HEK293 (cell line): Measurements from ENCODE around the gene LSMEM2.
A peak's percentile ranks its signal among the peaks of the same experiment; 100 is the strongest.

Experiments used
- EGR2 ChIP-seq: fragments of 450-650 bp; formaldehyde crosslinking; IDR thresholded peaks from 2 replicates; pipeline ENCODE4 v1.5.1; 2016; ENCODE audit warnings: low read depth, missing biosample characterization, missing genetic modification characterization
- HOXA7 ChIP-seq: sonication (generic); formaldehyde crosslinking; IDR thresholded peaks from 2 replicates; pipeline ENCODE4 v1.8.1; 2022; ENCODE audit warnings: missing genetic modification reagents, borderline replicate concordance
- KLF1 ChIP-seq: fragments of 450-650 bp; formaldehyde crosslinking; IDR thresholded peaks from 2 replicates; pipeline ENCODE4 v1.5.1; 2016; ENCODE audit warnings: missing biosample characterization, missing genetic modification characterization
- KLF16 ChIP-seq: fragments of 450-650 bp; formaldehyde crosslinking; IDR thresholded peaks from 2 replicates; pipeline ENCODE4 v1.5.1; 2017; ENCODE audit warnings: missing biosample characterization, missing genetic modification characterization
- KLF7 ChIP-seq: fragments of 450-650 bp; formaldehyde crosslinking; IDR thresholded peaks from 2 replicates; pipeline ENCODE4 v1.5.1; 2016; ENCODE audit warnings: missing biosample characterization, missing genetic modification characterization, borderline replicate concordance
- KLF9 ChIP-seq: fragments of 450-650 bp; formaldehyde crosslinking; IDR thresholded peaks from 2 replicates; pipeline ENCODE4 v1.5.1; 2016; ENCODE audit warnings: missing biosample characterization, missing genetic modification characterization, low read depth
- MYNN ChIP-seq: fragments of 450-650 bp; formaldehyde crosslinking; IDR thresholded peaks from 2 replicates; pipeline ENCODE4 v1.5.1; 2016; ENCODE audit warnings: missing biosample characterization, missing genetic modification characterization, borderline replicate concordance
- RBAK ChIP-seq: fragments of 450-650 bp; formaldehyde crosslinking; IDR thresholded peaks from 2 replicates; pipeline ENCODE4 v1.5.1; 2016; ENCODE audit warnings: missing biosample characterization, missing genetic modification characterization
- SP2 ChIP-seq: fragments of 450-650 bp; formaldehyde crosslinking; IDR thresholded peaks from 2 replicates; pipeline ENCODE4 v1.5.1; 2016; ENCODE audit warnings: missing biosample characterization, missing genetic modification characterization
- SP3 ChIP-seq: fragments of 450-650 bp; formaldehyde crosslinking; IDR thresholded peaks from 2 replicates; pipeline ENCODE4 v1.5.1; 2016; ENCODE audit warnings: missing biosample characterization, missing genetic modification characterization
- TRIM28 ChIP-seq: IDR thresholded peaks from 2 replicates; pipeline ENCODE4 v1.6.1; 2011; ENCODE audit warnings: low read length, control low read depth, borderline replicate concordance
- ZBTB7A ChIP-seq: fragments of 450-650 bp; formaldehyde crosslinking; IDR thresholded peaks from 2 replicates; pipeline ENCODE4 v1.5.1; 2016; ENCODE audit warnings: low read depth, missing biosample characterization, missing genetic modification characterization
- ZEB2 ChIP-seq: fragments of 450-650 bp; formaldehyde crosslinking; IDR thresholded peaks from 2 replicates; pipeline ENCODE4 v1.5.1; 2016; ENCODE audit warnings: missing biosample characterization, missing genetic modification characterization
- ZFP37 ChIP-seq: fragments of 450-650 bp; formaldehyde crosslinking; IDR thresholded peaks from 2 replicates; pipeline ENCODE4 v1.5.1; 2016; ENCODE audit warnings: missing biosample characterization, missing genetic modification characterization
- ZFP69B ChIP-seq: fragments of 450-650 bp; formaldehyde crosslinking; IDR thresholded peaks from 2 replicates; pipeline ENCODE4 v1.5.1; 2016; ENCODE audit warnings: missing biosample characterization, missing genetic modification characterization
- ZNF121 ChIP-seq: fragments of 450-650 bp; formaldehyde crosslinking; IDR thresholded peaks from 2 replicates; pipeline ENCODE4 v1.5.1; 2016; ENCODE audit warnings: missing biosample characterization, missing genetic modification characterization
- ZNF133 ChIP-seq: fragments of 450-650 bp; formaldehyde crosslinking; IDR thresholded peaks from 2 replicates; pipeline ENCODE4 v1.5.1; 2016; ENCODE audit warnings: missing biosample characterization, missing genetic modification characterization
- ZNF2 ChIP-seq: fragments of 450-650 bp; formaldehyde crosslinking; IDR thresholded peaks from 2 replicates; pipeline ENCODE4 v1.5.1; 2016; ENCODE audit warnings: missing biosample characterization, missing genetic modification characterization
- ZNF335 ChIP-seq: fragments of 450-650 bp; formaldehyde crosslinking; conservative IDR thresholded peaks from 2 replicates; pipeline ENCODE4 v1.5.1; 2016; ENCODE audit warnings: missing biosample characterization, missing genetic modification characterization
- ZNF394 ChIP-seq: fragments of 450-650 bp; formaldehyde crosslinking; IDR thresholded peaks from 2 replicates; pipeline ENCODE4 v1.5.1; 2016; ENCODE audit warnings: missing biosample characterization, missing genetic modification characterization, mild to moderate bottlenecking, moderate library complexity, borderline replicate concordance
- ZNF501 ChIP-seq: fragments of 450-650 bp; formaldehyde crosslinking; IDR thresholded peaks from 2 replicates; pipeline ENCODE4 v1.5.1; 2016; ENCODE audit warnings: missing biosample characterization, missing genetic modification characterization
- ZNF560 ChIP-seq: fragments of 450-650 bp; formaldehyde crosslinking; IDR thresholded peaks from 2 replicates; pipeline ENCODE4 v1.5.1; 2017; ENCODE audit warnings: missing biosample characterization, missing genetic modification characterization, borderline replicate concordance
- ZNF610 ChIP-seq: fragments of 450-650 bp; formaldehyde crosslinking; IDR thresholded peaks from 2 replicates; pipeline ENCODE4 v1.5.1; 2016; ENCODE audit warnings: missing biosample characterization, missing genetic modification characterization, borderline replicate concordance
- ZNF626 ChIP-seq: fragments of 450-650 bp; sonication (Bioruptor Pico); formaldehyde crosslinking; IDR thresholded peaks from 2 replicates; pipeline ENCODE4 v1.5.1; 2018; ENCODE audit warnings: missing biosample characterization, missing genetic modification characterization, inconsistent platforms
- ZNF76 ChIP-seq: fragments of 450-650 bp; formaldehyde crosslinking; IDR thresholded peaks from 2 replicates; pipeline ENCODE4; 2016; ENCODE audit warnings: low read depth, missing biosample characterization, missing genetic modification characterization, borderline replicate concordance
- ZNF768 ChIP-seq: fragments of 450-650 bp; formaldehyde crosslinking; IDR thresholded peaks from 2 replicates; pipeline ENCODE4 v1.5.1; 2018; ENCODE audit warnings: missing biosample characterization, mild to moderate bottlenecking, missing genetic modification characterization
- ZNF792 ChIP-seq: fragments of 450-650 bp; formaldehyde crosslinking; IDR thresholded peaks from 2 replicates; pipeline ENCODE4 v1.5.1; 2016; ENCODE audit warnings: missing biosample characterization, missing genetic modification characterization
- TF ChIP-seq, protein P1 (sequence below): fragments of 450-650 bp; IDR thresholded peaks from 2 replicates; pipeline ENCODE4 v1.5.1; 2018; ENCODE audit warnings: missing biosample characterization, missing genetic modification characterization
- TF ChIP-seq, protein P2 (sequence below): fragments of 450-650 bp; formaldehyde crosslinking; IDR thresholded peaks from 2 replicates; pipeline ENCODE4 v1.5.1; 2016; ENCODE audit warnings: missing biosample characterization, missing genetic modification characterization
- TF ChIP-seq, protein P3 (sequence below): fragments of 450-650 bp; formaldehyde crosslinking; conservative IDR thresholded peaks from 2 replicates; pipeline ENCODE4 v1.5.1; 2016; ENCODE audit warnings: low read depth, missing biosample characterization, missing genetic modification characterization
- TF ChIP-seq, protein P4 (sequence below): fragments of 450-650 bp; formaldehyde crosslinking; IDR thresholded peaks from 2 replicates; pipeline ENCODE4 v1.5.1; 2016; ENCODE audit warnings: missing biosample characterization, missing genetic modification characterization

Gene LSMEM2

DNA sequence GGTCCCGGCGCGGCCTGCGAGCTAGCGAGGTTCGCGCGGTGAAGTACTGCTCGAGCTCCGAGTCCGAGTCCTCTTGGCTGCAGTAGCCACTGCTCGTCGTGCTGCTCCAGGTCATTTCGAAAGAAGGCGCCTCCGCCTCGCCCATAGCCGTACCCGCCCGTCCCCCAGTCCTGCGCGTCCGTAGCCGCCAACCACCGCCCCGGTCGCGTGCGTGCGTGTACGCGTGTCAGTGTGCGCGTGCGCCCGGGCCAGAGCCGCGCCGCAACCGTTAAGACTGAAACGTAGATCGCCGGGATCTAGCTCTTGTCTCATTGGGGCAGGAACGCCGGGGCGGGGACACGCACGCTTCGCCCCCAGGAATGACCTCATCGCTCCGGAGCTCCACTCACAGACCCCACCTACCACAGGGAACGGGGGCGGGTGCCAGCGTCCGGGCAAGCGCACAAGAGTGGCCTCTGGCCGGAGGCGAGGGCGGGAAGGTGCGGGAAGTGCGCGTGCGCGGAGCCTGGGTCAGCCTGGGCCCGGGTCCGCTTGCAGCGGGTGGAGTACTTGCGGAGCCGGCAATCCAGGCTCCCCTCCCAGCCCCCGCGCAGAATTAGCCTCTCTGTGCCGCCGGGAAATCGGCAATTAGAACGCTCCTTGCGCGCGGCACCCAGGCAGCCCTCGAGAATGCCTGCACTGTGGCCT, 58.4 kb downstream of the LSMEM2 start (continued):
- TF ChIP-seq ZNF133 (tag by site-specific recombination) = peak; percentile 31; the same call in 1 of the 2 replicates
- no peak for TF ChIP-seq ZNF560
- TF ChIP-seq MYNN (tag by site-specific recombination) = no peak
- no peak for TF ChIP-seq HOXA7 (CRISPR knock-in tag)
- no peak for TF ChIP-seq ZNF792 (tag by site-specific recombination)
- TF ChIP-seq ZNF768 = no peak
- TF ChIP-seq KLF1 = peak; percentile 84
- peak; percentile 80 for TF ChIP-seq ZEB2 (tag by site-specific recombination)
- TF ChIP-seq TRIM28 = no peak
- no peak; the same call in 1 of the 2 replicates for TF ChIP-seq ZFP37 (tag by site-specific recombination)
- no peak for TF ChIP-seq RBAK (tag by site-specific recombination)
- TF ChIP-seq, protein P1, sequence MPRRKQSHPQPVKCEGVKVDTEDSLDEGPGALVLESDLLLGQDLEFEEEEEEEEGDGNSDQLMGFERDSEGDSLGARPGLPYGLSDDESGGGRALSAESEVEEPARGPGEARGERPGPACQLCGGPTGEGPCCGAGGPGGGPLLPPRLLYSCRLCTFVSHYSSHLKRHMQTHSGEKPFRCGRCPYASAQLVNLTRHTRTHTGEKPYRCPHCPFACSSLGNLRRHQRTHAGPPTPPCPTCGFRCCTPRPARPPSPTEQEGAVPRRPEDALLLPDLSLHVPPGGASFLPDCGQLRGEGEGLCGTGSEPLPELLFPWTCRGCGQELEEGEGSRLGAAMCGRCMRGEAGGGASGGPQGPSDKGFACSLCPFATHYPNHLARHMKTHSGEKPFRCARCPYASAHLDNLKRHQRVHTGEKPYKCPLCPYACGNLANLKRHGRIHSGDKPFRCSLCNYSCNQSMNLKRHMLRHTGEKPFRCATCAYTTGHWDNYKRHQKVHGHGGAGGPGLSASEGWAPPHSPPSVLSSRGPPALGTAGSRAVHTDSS = no peak
- TF ChIP-seq ZNF626 (tag by site-specific recombination) = no peak
- TF ChIP-seq SP2 (tag by site-specific recombination) = peak; percentile 92
- peak; percentile 78 for TF ChIP-seq SP3 (tag by site-specific recombination)
- no peak; the same call in 1 of the 2 replicates for TF ChIP-seq ZNF76 (tag by site-specific recombination)
- peak; percentile 83 for TF ChIP-seq EGR2 (tag by site-specific recombination)
- 0 out of 2 replicates have a peak, but pooled peaks have one; percentile 21 for TF ChIP-seq KLF7 (tag by site-specific recombination)
- peak; percentile 70; the same call in 1 of the 2 replicates for TF ChIP-seq ZNF2 (tag by site-specific recombination)
- TF ChIP-seq KLF16 (tag by site-specific recombination) = 0 out of 2 replicates have a peak, but pooled peaks have one; percentile 55
- TF ChIP-seq ZNF501 (tag by site-specific recombination) = peak; percentile 70
- TF ChIP-seq, protein P2, sequence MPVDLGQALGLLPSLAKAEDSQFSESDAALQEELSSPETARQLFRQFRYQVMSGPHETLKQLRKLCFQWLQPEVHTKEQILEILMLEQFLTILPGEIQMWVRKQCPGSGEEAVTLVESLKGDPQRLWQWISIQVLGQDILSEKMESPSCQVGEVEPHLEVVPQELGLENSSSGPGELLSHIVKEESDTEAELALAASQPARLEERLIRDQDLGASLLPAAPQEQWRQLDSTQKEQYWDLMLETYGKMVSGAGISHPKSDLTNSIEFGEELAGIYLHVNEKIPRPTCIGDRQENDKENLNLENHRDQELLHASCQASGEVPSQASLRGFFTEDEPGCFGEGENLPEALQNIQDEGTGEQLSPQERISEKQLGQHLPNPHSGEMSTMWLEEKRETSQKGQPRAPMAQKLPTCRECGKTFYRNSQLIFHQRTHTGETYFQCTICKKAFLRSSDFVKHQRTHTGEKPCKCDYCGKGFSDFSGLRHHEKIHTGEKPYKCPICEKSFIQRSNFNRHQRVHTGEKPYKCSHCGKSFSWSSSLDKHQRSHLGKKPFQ (tag by site-specific recombination) = peak; percentile 15; the same call in 1 of the 2 replicates
- TF ChIP-seq ZNF610 = no peak
- TF ChIP-seq, protein P3, sequence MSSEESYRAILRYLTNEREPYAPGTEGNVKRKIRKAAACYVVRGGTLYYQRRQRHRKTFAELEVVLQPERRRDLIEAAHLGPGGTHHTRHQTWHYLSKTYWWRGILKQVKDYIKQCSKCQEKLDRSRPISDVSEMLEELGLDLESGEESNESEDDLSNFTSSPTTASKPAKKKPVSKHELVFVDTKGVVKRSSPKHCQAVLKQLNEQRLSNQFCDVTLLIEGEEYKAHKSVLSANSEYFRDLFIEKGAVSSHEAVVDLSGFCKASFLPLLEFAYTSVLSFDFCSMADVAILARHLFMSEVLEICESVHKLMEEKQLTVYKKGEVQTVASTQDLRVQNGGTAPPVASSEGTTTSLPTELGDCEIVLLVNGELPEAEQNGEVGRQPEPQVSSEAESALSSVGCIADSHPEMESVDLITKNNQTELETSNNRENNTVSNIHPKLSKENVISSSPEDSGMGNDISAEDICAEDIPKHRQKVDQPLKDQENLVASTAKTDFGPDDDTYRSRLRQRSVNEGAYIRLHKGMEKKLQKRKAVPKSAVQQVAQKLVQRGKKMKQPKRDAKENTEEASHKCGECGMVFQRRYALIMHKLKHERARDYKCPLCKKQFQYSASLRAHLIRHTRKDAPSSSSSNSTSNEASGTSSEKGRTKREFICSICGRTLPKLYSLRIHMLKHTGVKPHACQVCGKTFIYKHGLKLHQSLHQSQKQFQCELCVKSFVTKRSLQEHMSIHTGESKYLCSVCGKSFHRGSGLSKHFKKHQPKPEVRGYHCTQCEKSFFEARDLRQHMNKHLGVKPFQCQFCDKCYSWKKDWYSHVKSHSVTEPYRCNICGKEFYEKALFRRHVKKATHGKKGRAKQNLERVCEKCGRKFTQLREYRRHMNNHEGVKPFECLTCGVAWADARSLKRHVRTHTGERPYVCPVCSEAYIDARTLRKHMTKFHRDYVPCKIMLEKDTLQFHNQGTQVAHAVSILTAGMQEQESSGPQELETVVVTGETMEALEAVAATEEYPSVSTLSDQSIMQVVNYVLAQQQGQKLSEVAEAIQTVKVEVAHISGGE (tag by site-specific recombination) = no peak
- peak; percentile 82 for TF ChIP-seq KLF9 (tag by site-specific recombination)
- TF ChIP-seq ZBTB7A (tag by site-specific recombination) = no peak; the same call in 1 of the 2 replicates
- TF ChIP-seq ZNF394 (tag by site-specific recombination) = no peak
- TF ChIP-seq, protein P4, sequence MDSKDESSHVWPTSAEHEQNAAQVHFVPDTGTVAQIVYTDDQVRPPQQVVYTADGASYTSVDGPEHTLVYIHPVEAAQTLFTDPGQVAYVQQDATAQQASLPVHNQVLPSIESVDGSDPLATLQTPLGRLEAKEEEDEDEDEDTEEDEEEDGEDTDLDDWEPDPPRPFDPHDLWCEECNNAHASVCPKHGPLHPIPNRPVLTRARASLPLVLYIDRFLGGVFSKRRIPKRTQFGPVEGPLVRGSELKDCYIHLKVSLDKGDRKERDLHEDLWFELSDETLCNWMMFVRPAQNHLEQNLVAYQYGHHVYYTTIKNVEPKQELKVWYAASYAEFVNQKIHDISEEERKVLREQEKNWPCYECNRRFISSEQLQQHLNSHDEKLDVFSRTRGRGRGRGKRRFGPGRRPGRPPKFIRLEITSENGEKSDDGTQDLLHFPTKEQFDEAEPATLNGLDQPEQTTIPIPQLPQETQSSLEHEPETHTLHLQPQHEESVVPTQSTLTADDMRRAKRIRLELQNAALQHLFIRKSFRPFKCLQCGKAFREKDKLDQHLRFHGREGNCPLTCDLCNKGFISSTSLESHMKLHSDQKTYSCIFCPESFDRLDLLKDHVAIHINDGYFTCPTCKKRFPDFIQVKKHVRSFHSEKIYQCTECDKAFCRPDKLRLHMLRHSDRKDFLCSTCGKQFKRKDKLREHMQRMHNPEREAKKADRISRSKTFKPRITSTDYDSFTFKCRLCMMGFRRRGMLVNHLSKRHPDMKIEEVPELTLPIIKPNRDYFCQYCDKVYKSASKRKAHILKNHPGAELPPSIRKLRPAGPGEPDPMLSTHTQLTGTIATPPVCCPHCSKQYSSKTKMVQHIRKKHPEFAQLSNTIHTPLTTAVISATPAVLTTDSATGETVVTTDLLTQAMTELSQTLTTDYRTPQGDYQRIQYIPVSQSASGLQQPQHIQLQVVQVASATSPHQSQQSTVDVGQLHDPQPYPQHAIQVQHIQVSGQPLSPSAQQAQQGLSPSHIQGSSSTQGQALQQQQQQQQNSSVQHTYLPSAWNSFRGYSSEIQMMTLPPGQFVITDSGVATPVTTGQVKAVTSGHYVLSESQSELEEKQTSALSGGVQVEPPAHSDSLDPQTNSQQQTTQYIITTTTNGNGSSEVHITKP (tag by site-specific recombination) = peak; percentile 19; the same call in 1 of the 2 replicates
- 0 out of 2 replicates have a peak, but pooled peaks have one; percentile 16 for TF ChIP-seq ZNF335
- no peak; the same call in 1 of the 2 replicates for TF ChIP-seq ZFP69B (tag by site-specific recombination)
- TF ChIP-seq ZNF121 (tag by site-specific recombination) = no peak
